HCT116 (cell line): Measurements from ENCODE around the gene PLOD1. TPM values are rescaled to one million over a fixed set of nuclear protein-coding genes. Genes with fewer than 3 reads are reported as not detected.

Source experiments
- ATAC-seq: fragments of 200-7000 bp; cut with Tn5 transposase; 2 replicates; pipeline ENCODE4 v1.9.1; 2020; ENCODE audit warnings: mild to moderate bottlenecking, moderate library complexity
- BruUV-seq: library from RNA; stranded (reverse); fragments of 400-500 nt; replicated peaks from 2 replicates; lab custom pipeline; 2021; lab: Mats Ljungman, UMichigan
- CTCF ChIA-PET: fragments of 300-600 bp; sonication (Branson Sonifier 250); formaldehyde crosslinking; loops from one replicate; lab custom pipeline; 2021; ENCODE audit warnings: antibody characterized with exemption; lab: Charles Lee
- POLR2A ChIA-PET: fragments of 300-600, 350-600 bp; sonication (Branson Sonifier 250); formaldehyde crosslinking; loops from one replicate; lab custom pipeline; 2021; ENCODE audit warnings: antibody characterized with exemption; lab: Charles Lee
- RAD21 ChIA-PET, 2 experiments: fragments of 300-600 bp; sonication (Branson Sonifier 250); formaldehyde crosslinking; loops; one replicate each; lab custom pipeline; 2023; ENCODE audit warnings: low total read pairs in 2 of 2; ENCODE audit not compliant: uncharacterized antibody in 2 of 2, unreplicated experiment in 2 of 2, low non-redundant PET in 1 of 2; lab: Charles Lee
- DNase-seq: peaks from one replicate; pipeline ENCODE4 v3.0.0-alpha.2; 2010; ENCODE audit warnings: low read depth, low spot score
- H2AFZ ChIP-seq: fragments of 200-600 bp; shearing (Covaris generic), sonication (generic); 2 replicates; pipeline ENCODE4 v1.6.1; 2017; ENCODE audit warnings: low read depth, mixed run types, mixed read lengths, antibody characterized with exemption, low read length; ENCODE audit not compliant: poor library complexity, severe bottlenecking
- H3K27ac ChIP-seq: 2 replicates; pipeline ENCODE4 v1.5.1; 2012; ENCODE audit warnings: low read depth, low read length
- H3K27me3 ChIP-seq: fragments of 200-600 bp; sonication (generic); 2 replicates; pipeline ENCODE4 v1.6.1; 2016; ENCODE audit warnings: mixed run types, low read length, mixed read lengths; ENCODE audit not compliant: insufficient read depth
- H3K36me3 ChIP-seq, 2 experiments: fragments of 200-500 bp in 1 of 2; fragments of 200-600 bp in 1 of 2; sonication (Bioruptor generic) in 1 of 2; sonication (generic) in 1 of 2; 2 replicates each; pipeline versions ENCODE4 v1.5.1 to v1.6.1; 2014 to 2016; ENCODE audit warnings: low read length in 2 of 2, inconsistent platforms in 1 of 2, mixed read lengths in 1 of 2, mixed run types in 1 of 2; ENCODE audit not compliant: insufficient read depth in 2 of 2, control insufficient read depth in 1 of 2
- H3K4me1 ChIP-seq, 2 experiments: fragments of 200-600 bp in 1 of 2; sonication (generic) in 1 of 2; 2 replicates each; pipeline versions ENCODE4 v1.5.1 to v1.6.1; 2012 to 2017; ENCODE audit warnings: low read length in 2 of 2, inconsistent platforms in 1 of 2, mild to moderate bottlenecking in 1 of 2, mixed read lengths in 1 of 2, mixed run types in 1 of 2, moderate library complexity in 1 of 2; ENCODE audit not compliant: insufficient read depth in 2 of 2, control insufficient read depth in 1 of 2
- H3K4me2 ChIP-seq: fragments of 200-600 bp; sonication (generic); 2 replicates; pipeline ENCODE4 v1.6.1; 2017; ENCODE audit warnings: mixed run types, low read length, mixed read lengths
- H3K4me3 ChIP-seq, 2 experiments: fragments of 200-600 bp in 1 of 2; sonication (generic) in 1 of 2; replicated peaks in 1 of 2; 2 replicates each; pipeline ENCODE4 v1.5.1; 2011 to 2016; ENCODE audit warnings: low read length in 2 of 2, control low read depth in 1 of 2, low read depth in 1 of 2, mild to moderate bottlenecking in 1 of 2, mixed read lengths in 1 of 2, mixed run types in 1 of 2
- H3K79me2 ChIP-seq: fragments of 200-600 bp; sonication (generic); 2 replicates; pipeline ENCODE4 v1.6.1; 2017; ENCODE audit warnings: mild to moderate bottlenecking, mixed run types, low read length, moderate library complexity, mixed read lengths; ENCODE audit not compliant: insufficient read depth
- H3K9ac ChIP-seq: fragments of 200-600 bp; sonication (generic); 2 replicates; pipeline ENCODE4 v1.6.1; 2016; ENCODE audit warnings: low read length, mixed read lengths
- H3K9me2 ChIP-seq: fragments of 200-600 bp; sonication (generic), shearing (Covaris generic); 2 replicates; pipeline ENCODE4 v1.6.1; 2017; ENCODE audit warnings: mixed run types, mild to moderate bottlenecking, moderate library complexity; ENCODE audit not compliant: insufficient read depth
- H3K9me3 ChIP-seq, 2 experiments: fragments of 200-500 bp in 1 of 2; fragments of 200-600 bp in 1 of 2; sonication (Bioruptor generic) in 1 of 2; sonication (generic) in 1 of 2; 2 replicates each; pipeline ENCODE4 v1.6.1; 2014 to 2017; ENCODE audit warnings: low read length in 2 of 2, mixed read lengths in 2 of 2, inconsistent platforms in 1 of 2, low read depth in 1 of 2, mild to moderate bottlenecking in 1 of 2, mixed run types in 1 of 2, moderate library complexity in 1 of 2; ENCODE audit not compliant: control insufficient read depth in 1 of 2, insufficient read depth in 1 of 2
- H4K20me1 ChIP-seq: fragments of 200-600 bp; sonication (generic), shearing (Covaris generic); 2 replicates; pipeline ENCODE4 v1.6.1; 2017; ENCODE audit warnings: mixed run types, mild to moderate bottlenecking, moderate library complexity; ENCODE audit not compliant: insufficient read depth
- CBX3 ChIP-seq: IDR thresholded peaks from 2 replicates; pipeline ENCODE4 v1.6.1; 2012; ENCODE audit warnings: low read depth
- CEBPB ChIP-seq: IDR thresholded peaks from 2 replicates; pipeline ENCODE4 v1.6.1; 2012; ENCODE audit warnings: low read depth
- RAD21 ChIP-seq: IDR thresholded peaks from 2 replicates; pipeline ENCODE4 v1.6.1; 2012; ENCODE audit warnings: low read depth, mild to moderate bottlenecking
- SIN3A ChIP-seq: IDR thresholded peaks from 2 replicates; pipeline ENCODE4 v1.6.1; 2012; ENCODE audit warnings: low read depth
- SP1 ChIP-seq: IDR thresholded peaks from 2 replicates; pipeline ENCODE4 v1.6.1; 2012; ENCODE audit warnings: low read depth
- SRF ChIP-seq: IDR thresholded peaks from 2 replicates; pipeline ENCODE4 v1.6.1; 2012; ENCODE audit warnings: low read depth
- TCF7L2 ChIP-seq: IDR thresholded peaks from 2 replicates; pipeline ENCODE4 v1.7.0; 2011; ENCODE audit warnings: borderline replicate concordance, inconsistent platforms; ENCODE audit not compliant: insufficient read depth, insufficient read length; ENCODE audit errors: extremely low read depth
- YY1 ChIP-seq: IDR thresholded peaks from 2 replicates; pipeline ENCODE4 v1.6.1; 2011; ENCODE audit warnings: low read length, low read depth, moderate library complexity, mild to moderate bottlenecking; ENCODE audit not compliant: insufficient replicate concordance; ENCODE audit errors: extremely low read depth
- ZNF274 ChIP-seq: fragments of 200-500 bp; sonication (Bioruptor generic); IDR thresholded peaks from 2 replicates; pipeline ENCODE4 v1.6.1; 2014; ENCODE audit warnings: mild to moderate bottlenecking, low read depth, low read length, inconsistent platforms
- intact Hi-C: fragments of 100-400 bp; cut with micrococcal nuclease; formaldehyde crosslinking; loops from 2 replicates; pipeline ENCODE4 v1.10.0; 2022
- total RNA-seq: library from RNA; stranded (reverse); gene quantifications from one replicate; pipeline ENCODE4 v1.2.1, GENCODE V29; 2021; ENCODE audit not compliant: unreplicated experiment
- TF ChIP-seq, protein P1 (sequence below): IDR thresholded peaks from 2 replicates; pipeline ENCODE4 v1.6.1; 2012
- TF ChIP-seq, protein P2 (sequence below): IDR thresholded peaks from 2 replicates; pipeline ENCODE4 v1.6.1; 2012; ENCODE audit warnings: low read depth
- TF ChIP-seq, protein P3 (sequence below): IDR thresholded peaks from 2 replicates; pipeline ENCODE4 v1.6.1; 2011; ENCODE audit warnings: mild to moderate bottlenecking, low read length, moderate library complexity; ENCODE audit not compliant: insufficient replicate concordance; ENCODE audit errors: extremely low read depth

PLOD1 gene
- total RNA-seq, 1 experiment from 2014 or later: 175 TPM

DNA sequence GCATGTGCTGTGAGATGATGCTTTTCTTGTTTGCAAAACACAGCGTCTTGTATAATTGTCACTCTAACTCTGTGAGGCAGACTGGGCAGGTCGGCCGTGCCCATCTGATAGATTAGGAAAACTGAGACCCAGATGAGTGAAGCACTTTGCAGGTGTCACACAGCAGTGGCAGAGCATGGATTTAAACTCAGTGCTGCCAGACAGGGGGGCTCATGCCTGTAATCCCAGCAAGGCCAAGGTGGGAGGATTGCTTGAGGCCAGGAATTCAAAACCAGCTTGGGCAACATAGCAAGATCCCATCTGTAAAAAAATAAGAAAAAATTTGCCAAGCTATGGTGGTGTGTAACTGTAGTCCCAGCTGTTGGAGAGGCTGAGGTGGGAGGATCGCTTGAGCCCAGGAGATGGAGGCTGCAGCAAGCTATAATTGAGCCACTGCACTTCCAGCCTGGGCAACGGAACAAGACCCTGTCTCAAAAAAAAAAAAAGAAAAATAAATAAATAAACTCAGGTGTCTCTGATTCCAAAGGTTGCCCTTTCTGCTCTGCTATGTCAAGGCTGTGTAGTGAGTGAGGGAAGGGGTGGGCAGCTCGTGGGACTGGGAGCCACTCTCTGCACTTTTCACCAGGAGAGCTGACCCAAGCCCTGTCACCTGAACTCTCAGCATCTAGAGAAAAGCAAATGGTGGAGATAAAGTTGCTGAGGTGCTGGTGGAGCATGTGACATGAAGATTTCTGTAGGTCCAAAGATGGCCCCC, 42.9 kb upstream of the PLOD1 start:
- H3K27ac ChIP-seq: no peak overlapping the region
- POLR2A ChIA-PET: interaction anchor here (0.9 to 1.2 kb wide), 2 partner anchors 16 to 18 kb away, joined by 3 to 4 read pairs; no protein-coding TSS in a partner anchor
- TF ChIP-seq, protein P1, sequence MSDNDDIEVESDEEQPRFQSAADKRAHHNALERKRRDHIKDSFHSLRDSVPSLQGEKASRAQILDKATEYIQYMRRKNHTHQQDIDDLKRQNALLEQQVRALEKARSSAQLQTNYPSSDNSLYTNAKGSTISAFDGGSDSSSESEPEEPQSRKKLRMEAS: no peak
- TF ChIP-seq SRF (no peak), SIN3A (no peak), CEBPB (no peak), YY1 (no peak), SP1 (no peak), CBX3 (no peak), RAD21 (no peak), ZNF274 (no peak), TCF7L2 (no peak)
- TF ChIP-seq, protein P2, sequence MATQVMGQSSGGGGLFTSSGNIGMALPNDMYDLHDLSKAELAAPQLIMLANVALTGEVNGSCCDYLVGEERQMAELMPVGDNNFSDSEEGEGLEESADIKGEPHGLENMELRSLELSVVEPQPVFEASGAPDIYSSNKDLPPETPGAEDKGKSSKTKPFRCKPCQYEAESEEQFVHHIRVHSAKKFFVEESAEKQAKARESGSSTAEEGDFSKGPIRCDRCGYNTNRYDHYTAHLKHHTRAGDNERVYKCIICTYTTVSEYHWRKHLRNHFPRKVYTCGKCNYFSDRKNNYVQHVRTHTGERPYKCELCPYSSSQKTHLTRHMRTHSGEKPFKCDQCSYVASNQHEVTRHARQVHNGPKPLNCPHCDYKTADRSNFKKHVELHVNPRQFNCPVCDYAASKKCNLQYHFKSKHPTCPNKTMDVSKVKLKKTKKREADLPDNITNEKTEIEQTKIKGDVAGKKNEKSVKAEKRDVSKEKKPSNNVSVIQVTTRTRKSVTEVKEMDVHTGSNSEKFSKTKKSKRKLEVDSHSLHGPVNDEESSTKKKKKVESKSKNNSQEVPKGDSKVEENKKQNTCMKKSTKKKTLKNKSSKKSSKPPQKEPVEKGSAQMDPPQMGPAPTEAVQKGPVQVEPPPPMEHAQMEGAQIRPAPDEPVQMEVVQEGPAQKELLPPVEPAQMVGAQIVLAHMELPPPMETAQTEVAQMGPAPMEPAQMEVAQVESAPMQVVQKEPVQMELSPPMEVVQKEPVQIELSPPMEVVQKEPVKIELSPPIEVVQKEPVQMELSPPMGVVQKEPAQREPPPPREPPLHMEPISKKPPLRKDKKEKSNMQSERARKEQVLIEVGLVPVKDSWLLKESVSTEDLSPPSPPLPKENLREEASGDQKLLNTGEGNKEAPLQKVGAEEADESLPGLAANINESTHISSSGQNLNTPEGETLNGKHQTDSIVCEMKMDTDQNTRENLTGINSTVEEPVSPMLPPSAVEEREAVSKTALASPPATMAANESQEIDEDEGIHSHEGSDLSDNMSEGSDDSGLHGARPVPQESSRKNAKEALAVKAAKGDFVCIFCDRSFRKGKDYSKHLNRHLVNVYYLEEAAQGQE: no peak
- TF ChIP-seq, protein P3, sequence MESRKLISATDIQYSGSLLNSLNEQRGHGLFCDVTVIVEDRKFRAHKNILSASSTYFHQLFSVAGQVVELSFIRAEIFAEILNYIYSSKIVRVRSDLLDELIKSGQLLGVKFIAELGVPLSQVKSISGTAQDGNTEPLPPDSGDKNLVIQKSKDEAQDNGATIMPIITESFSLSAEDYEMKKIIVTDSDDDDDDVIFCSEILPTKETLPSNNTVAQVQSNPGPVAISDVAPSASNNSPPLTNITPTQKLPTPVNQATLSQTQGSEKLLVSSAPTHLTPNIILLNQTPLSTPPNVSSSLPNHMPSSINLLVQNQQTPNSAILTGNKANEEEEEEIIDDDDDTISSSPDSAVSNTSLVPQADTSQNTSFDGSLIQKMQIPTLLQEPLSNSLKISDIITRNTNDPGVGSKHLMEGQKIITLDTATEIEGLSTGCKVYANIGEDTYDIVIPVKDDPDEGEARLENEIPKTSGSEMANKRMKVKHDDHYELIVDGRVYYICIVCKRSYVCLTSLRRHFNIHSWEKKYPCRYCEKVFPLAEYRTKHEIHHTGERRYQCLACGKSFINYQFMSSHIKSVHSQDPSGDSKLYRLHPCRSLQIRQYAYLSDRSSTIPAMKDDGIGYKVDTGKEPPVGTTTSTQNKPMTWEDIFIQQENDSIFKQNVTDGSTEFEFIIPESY: no peak
- TF ChIP-seq, all 23 proteins: peak for 0
- no peaks in the 10 kb centered on the region for H4K20me1 ChIP-seq
- RAD21 ChIA-PET: interaction anchor here in 1 of 2 experiments (0.7 kb wide), 1 partner anchor 848 kb away, joined by 3 read pairs; no protein-coding TSS in a partner anchor
- intact Hi-C loops: loop anchor here (5.0 kb wide), 1 partner anchor 854 kb away; no protein-coding TSS in a partner anchor
- H3K9me3 ChIP-seq: no peaks in the 10 kb centered on the region
- H2AFZ ChIP-seq: no peak overlapping the region
- H3K79me2 ChIP-seq: no peaks in the 10 kb centered on the region
- peaks cover 0 to 3% of the 10 kb centered on the region in 2 experiments for H3K4me1 ChIP-seq
- ATAC-seq: no peak
- no TSS peak for BruUV-seq
- H3K9ac ChIP-seq: no peak overlapping the region
- H3K4me3 ChIP-seq: no peak overlapping the region
- no peak for DNase-seq
- CTCF ChIA-PET: interaction anchor here (0.7 to 1.8 kb wide), 5 partner anchors 11 to 76 kb away, joined by 3 to 6 read pairs (median 5); no protein-coding TSS in a partner anchor
- H3K4me2 ChIP-seq: no peak overlapping the region
- no peaks in the 10 kb centered on the region for H3K9me2 ChIP-seq
- no peaks in the 10 kb centered on the region for H3K36me3 ChIP-seq
- H3K27me3 ChIP-seq: no peaks in the 10 kb centered on the region
